ENCODE data around the gene SNAI1.

Gene SNAI1

GRCh38 chr20:49964964-49965780, 17.6 kb upstream of the SNAI1 start:
- TF ChIP-seq RAD21 (IDR thresholded peaks at IDR 0.05; ENCODE audit: low read depth) (peak; percentile 53), CEBPB (IDR thresholded peaks at IDR 0.05) (no peak)

GRCh38 chr20:49965781-49966305, 16.9 kb upstream of the SNAI1 start:
- TF ChIP-seq TEAD4 (IDR thresholded peaks at IDR 0.05) (no peak), TCF12 (IDR thresholded peaks at IDR 0.05; ENCODE audit: low read depth) (no peak), USF1 (IDR thresholded peaks at IDR 0.05) (no peak), FOXM1 (IDR thresholded peaks at IDR 0.05; ENCODE audit: borderline replicate concordance, low read depth) (no peak), NFIC (IDR thresholded peaks at IDR 0.05) (no peak), CREB1 (IDR thresholded peaks at IDR 0.05; ENCODE audit: low read depth) (no peak), MAX (IDR thresholded peaks at IDR 0.05) (no peak), RAD21 (IDR thresholded peaks at IDR 0.05; ENCODE audit: low read depth) (no peak)

GRCh38 chr20:49966861-49967260, 15.9 kb upstream of the SNAI1 start:
- TF ChIP-seq REST (IDR thresholded peaks at IDR 0.05; ENCODE audit: low read depth) (no peak), CEBPB (IDR thresholded peaks at IDR 0.05) (no peak), USF1 (IDR thresholded peaks at IDR 0.05) (no peak), ZBTB7A (IDR thresholded peaks at IDR 0.05; ENCODE audit: low read depth) (no peak)

- TF ChIP-seq YY1 (IDR thresholded peaks at IDR 0.05; ENCODE audit: low read depth) (no peak), ZBTB7A (IDR thresholded peaks at IDR 0.05; ENCODE audit: low read depth) (no peak), CEBPB (IDR thresholded peaks at IDR 0.05) (no peak), EP300 (IDR thresholded peaks at IDR 0.05; ENCODE audit: borderline replicate concordance) (no peak), RAD21 (IDR thresholded peaks at IDR 0.05; ENCODE audit: low read depth) (no peak), USF1 (IDR thresholded peaks at IDR 0.05) (no peak), REST (IDR thresholded peaks at IDR 0.05; ENCODE audit: low read depth) (no peak), MAX (IDR thresholded peaks at IDR 0.05) (no peak), FOXM1 (IDR thresholded peaks at IDR 0.05; ENCODE audit: borderline replicate concordance, low read depth) (no peak), EGR1 (IDR thresholded peaks at IDR 0.05) (no peak), TAF1 (IDR thresholded peaks at IDR 0.05; ENCODE audit: low read depth) (no peak), CREB1 (IDR thresholded peaks at IDR 0.05; ENCODE audit: low read depth) (no peak), NFIC (IDR thresholded peaks at IDR 0.05) (no peak)
Measured at GRCh38 chr20:49969234-49969633, 13.5 kb upstream of the SNAI1 start.

GRCh38 chr20:49969946-49970345, 12.8 kb upstream of the SNAI1 start:
- no peak for TF ChIP-seq EP300 (IDR thresholded peaks at IDR 0.05; ENCODE audit: borderline replicate concordance)
- no peak for TF ChIP-seq TEAD4 (IDR thresholded peaks at IDR 0.05)
- TF ChIP-seq RAD21 (IDR thresholded peaks at IDR 0.05; ENCODE audit: low read depth), result no peak
- TF ChIP-seq YY1 (IDR thresholded peaks at IDR 0.05; ENCODE audit: low read depth), result no peak
- TF ChIP-seq NFIC (IDR thresholded peaks at IDR 0.05), result no peak
- no peak for TF ChIP-seq TCF12 (IDR thresholded peaks at IDR 0.05; ENCODE audit: low read depth)
- TF ChIP-seq REST (IDR thresholded peaks at IDR 0.05; ENCODE audit: low read depth), result no peak
- TF ChIP-seq EGR1 (IDR thresholded peaks at IDR 0.05), result no peak
